ES-I3 (cell line): Measurements from ENCODE around the gene RALGAPA1.

ENCODE experiments used
- H3K36me3 ChIP-seq: 2 replicates; pipeline ENCODE4 v1.6.1; 2013; ENCODE audit warnings: mild to moderate bottlenecking, low read length, control low read depth, moderate library complexity; ENCODE audit not compliant: insufficient read depth
- H3K4me1 ChIP-seq: 2 replicates; pipeline ENCODE4 v1.6.1; 2013; ENCODE audit warnings: mild to moderate bottlenecking, control low read depth, low read length; ENCODE audit not compliant: insufficient read depth
- H3K9ac ChIP-seq: 2 replicates; pipeline ENCODE4 v1.6.1; 2013; ENCODE audit warnings: low read depth, mild to moderate bottlenecking, low read length, moderate library complexity
- H3K9me3 ChIP-seq: 2 replicates; pipeline ENCODE4 v1.6.1; 2013; ENCODE audit warnings: mild to moderate bottlenecking, low read length, moderate library complexity; ENCODE audit not compliant: control insufficient read depth, insufficient read depth

Gene RALGAPA1

GRCh38 chr14:35526962-35527361 lies 282.1 kb downstream of the RALGAPA1 start:
- Histone ChIP-seq H3K4me1 (no peaks in the 10 kb centered on the region), H3K9me3 (no peaks in the 10 kb centered on the region), H3K9ac (no peak overlapping the region), H3K36me3 (no peaks in the 10 kb centered on the region)

GRCh38 chr14:35525695-35526094 lies 283.4 kb downstream of the RALGAPA1 start:
- Histone ChIP-seq H3K4me1 (no peaks in the 10 kb centered on the region), H3K36me3 (no peaks in the 10 kb centered on the region), H3K9ac (no peak overlapping the region), H3K9me3 (no peaks in the 10 kb centered on the region)

GRCh38 chr14:35519986-35520385 lies 289.1 kb downstream of the RALGAPA1 start:
- no peaks in the 10 kb centered on the region for H3K4me1 ChIP-seq
- H3K9me3 ChIP-seq = no peaks in the 10 kb centered on the region; the same call in 1 of the 2 replicates
- no peaks in the 10 kb centered on the region for H3K36me3 ChIP-seq
- H3K9ac ChIP-seq = no peak overlapping the region

- Histone ChIP-seq H3K9ac (no peak overlapping the region), H3K36me3 (no peaks in the 10 kb centered on the region), H3K4me1 (no peaks in the 10 kb centered on the region), H3K9me3 (no peaks in the 10 kb centered on the region; the same call in 1 of the 2 replicates)
Measured at GRCh38 chr14:35515916-35516315, 293.2 kb downstream of the RALGAPA1 start.

GRCh38 chr14:35512765-35513164 lies 296.3 kb downstream of the RALGAPA1 start:
- H3K36me3 ChIP-seq = no peaks in the 10 kb centered on the region
- H3K4me1 ChIP-seq = no peaks in the 10 kb centered on the region
- no peak overlapping the region for H3K9ac ChIP-seq
- no peaks in the 10 kb centered on the region; the same call in 1 of the 2 replicates for H3K9me3 ChIP-seq

- Histone ChIP-seq H3K4me1 (no peaks in the 10 kb centered on the region), H3K9me3 (no peaks in the 10 kb centered on the region), H3K9ac (no peak overlapping the region), H3K36me3 (no peaks in the 10 kb centered on the region)
Measured at GRCh38 chr14:35509846-35510245, 299.2 kb downstream of the RALGAPA1 start.

GRCh38 chr14:35506927-35507326 lies 302.2 kb downstream of the RALGAPA1 start:
- H3K36me3 ChIP-seq = no peaks in the 10 kb centered on the region
- H3K4me1 ChIP-seq = no peaks in the 10 kb centered on the region
- no peaks in the 10 kb centered on the region for H3K9me3 ChIP-seq

GRCh38 chr14:35506461-35506860 lies 302.6 kb downstream of the RALGAPA1 start:
- H3K9me3 ChIP-seq = no peaks in the 10 kb centered on the region
- no peaks in the 10 kb centered on the region for H3K4me1 ChIP-seq
- no peak overlapping the region for H3K9ac ChIP-seq
- no peaks in the 10 kb centered on the region for H3K36me3 ChIP-seq

More at GRCh38 chr14:35506927-35507326, 302.2 kb downstream of the RALGAPA1 start:
- no peak overlapping the region for H3K9ac ChIP-seq

GRCh38 chr14:35504260-35504659 lies 304.8 kb downstream of the RALGAPA1 start:
- no peaks in the 10 kb centered on the region for H3K4me1 ChIP-seq
- H3K9me3 ChIP-seq = no peaks in the 10 kb centered on the region
- H3K36me3 ChIP-seq = no peaks in the 10 kb centered on the region
- no peak overlapping the region for H3K9ac ChIP-seq

GRCh38 chr14:35503646-35504045 lies 305.4 kb downstream of the RALGAPA1 start:
- Histone ChIP-seq H3K9ac (no peak overlapping the region), H3K36me3 (no peaks in the 10 kb centered on the region), H3K4me1 (no peaks in the 10 kb centered on the region), H3K9me3 (no peaks in the 10 kb centered on the region)

- no peaks in the 10 kb centered on the region for H3K36me3 ChIP-seq
- H3K9me3 ChIP-seq = no peaks in the 10 kb centered on the region
- H3K4me1 ChIP-seq = no peaks in the 10 kb centered on the region
- H3K9ac ChIP-seq = no peak overlapping the region
Measured at GRCh38 chr14:35499180-35499579, 309.9 kb downstream of the RALGAPA1 start.

GRCh38 chr14:35495278-35495677 lies 313.8 kb downstream of the RALGAPA1 start:
- Histone ChIP-seq H3K9ac (no peak overlapping the region), H3K4me1 (no peaks in the 10 kb centered on the region), H3K9me3 (no peaks in the 10 kb centered on the region), H3K36me3 (no peaks in the 10 kb centered on the region)

- no peaks in the 10 kb centered on the region for H3K9me3 ChIP-seq
- no peaks in the 10 kb centered on the region for H3K36me3 ChIP-seq
- H3K4me1 ChIP-seq = no peaks in the 10 kb centered on the region
- H3K9ac ChIP-seq = no peak overlapping the region
Measured at GRCh38 chr14:35492569-35493014, 316.5 kb downstream of the RALGAPA1 start.
